ENCODE measurements around the gene OPCML. TPM values are rescaled to one million over a fixed set of nuclear protein-coding genes. Genes with fewer than 3 reads are reported as not detected.

The OPCML gene
- total and polyA plus RNA-seq, 2 of the 13 experiments (the other 11 are each of a cell fraction or from before 2014, with no cell fraction given), result not detected

DNA sequence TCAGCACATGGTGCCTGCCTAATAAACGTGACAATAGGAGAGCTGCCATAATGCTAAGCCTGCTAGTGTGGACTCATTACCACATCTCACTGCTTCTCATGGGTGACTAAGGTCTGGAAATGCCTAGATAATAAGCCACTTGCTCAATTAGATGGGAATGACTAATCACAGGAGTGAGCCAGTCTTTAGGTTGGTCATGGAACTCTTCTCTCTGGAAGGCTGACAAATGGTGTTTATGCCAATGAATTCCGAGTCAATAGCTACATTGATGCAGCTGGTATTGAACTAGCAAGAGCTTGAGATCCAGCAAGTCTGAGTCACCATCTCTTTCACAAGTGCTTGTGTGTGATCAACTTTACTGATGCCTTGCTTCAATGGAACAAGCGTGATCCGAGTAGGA lies 334.9 kb downstream of the OPCML start:
- no TSS peak for BruUV-seq (replicated peaks)
- Histone ChIP-seq H3K27me3 (ENCODE audit: control insufficient read depth in 1 of 2, insufficient read depth in 2 of 2, low read length in 2 of 2) (no peaks in the 10 kb centered on the region; a peak in 2 of 5 replicates), H3K4me1 (ENCODE audit: insufficient read depth, low read length) (no peaks in the 10 kb centered on the region), H2AFZ (ENCODE audit: low read length) (no peak overlapping the region), H3K9ac (ENCODE audit: insufficient read depth, low read depth, low read length) (no peak overlapping the region), H3K4me3 (replicated peaks in 1 of 3; ENCODE audit: insufficient read depth in 1 of 3, low read depth in 2 of 3, low read length in 3 of 3) (no peak overlapping the region), H3K27ac (ENCODE audit: extremely low read length, insufficient read depth, low read length) (no peak overlapping the region), H3K36me3 (replicated peaks in 1 of 2; ENCODE audit: control insufficient read depth in 1 of 2, insufficient read depth in 2 of 2, low read length in 2 of 2) (no peaks in the 10 kb centered on the region), H4K20me1 (ENCODE audit: insufficient read depth, low read length) (no peaks in the 10 kb centered on the region), H3K79me2 (ENCODE audit: insufficient read depth, low read length) (no peaks in the 10 kb centered on the region), H3K4me2 (ENCODE audit: low read depth, low read length) (no peak overlapping the region), H3K9me3 (ENCODE audit: low read length) (no peaks in the 10 kb centered on the region)
- no peak for TF ChIP-seq RFXANK (CRISPR knock-in tag; IDR thresholded peaks at IDR 0.05)
- TF ChIP-seq TEF (CRISPR knock-in tag; IDR thresholded peaks at IDR 0.05), result no peak
- WGBS (ENCODE audit: low lambda C conversion rate), result 6% methylated on average over 4 of the region's 4 CpGs
- in situ Hi-C loops (cut with HindIII; ENCODE audit: extremely low pct_ligation_motif_present, low pct_unique_long_range_greater_than_20kb), result no loop called here
- intact Hi-C loops (cut with micrococcal nuclease; ENCODE audit: unreplicated experiment), result no loop called here
- DNase-seq (ENCODE audit: low spot score) (no peak), ATAC-seq (no peak), FAIRE-seq (no peak)
- CTCF ChIA-PET (ENCODE audit: low intra/inter-chr PET ratio, low total read pairs), result no interaction called here
- POLR2A ChIA-PET, result no interaction called here

- CTCF ChIA-PET (ENCODE audit: low intra/inter-chr PET ratio, low total read pairs), result no interaction called here
- in situ Hi-C loops (cut with HindIII; ENCODE audit: extremely low pct_ligation_motif_present, low pct_unique_long_range_greater_than_20kb), result no loop called here
- no peak for ATAC-seq
- BruUV-seq (replicated peaks), result no TSS peak
- WGBS (ENCODE audit: low lambda C conversion rate), result 0% methylated on average over 1 of the region's 1 CpG
- no peaks in the 10 kb centered on the region for H3K4me1 ChIP-seq (ENCODE audit: insufficient read depth, low read length)
- H3K4me2 ChIP-seq (ENCODE audit: low read depth, low read length), result no peak overlapping the region
- no peak overlapping the region for H3K9ac ChIP-seq (ENCODE audit: insufficient read depth, low read depth, low read length)
- TF ChIP-seq PHF21A (CRISPR knock-in tag; IDR thresholded peaks at IDR 0.05) (no peak), SOX5 (CRISPR knock-in tag; IDR thresholded peaks at IDR 0.05; ENCODE audit: borderline replicate concordance) (no peak), CC2D1A (CRISPR knock-in tag; IDR thresholded peaks at IDR 0.05) (no peak), ZNF484 (CRISPR knock-in tag; IDR thresholded peaks at IDR 0.05; ENCODE audit: borderline replicate concordance, low read depth) (no peak), ZFY (CRISPR knock-in tag; IDR thresholded peaks at IDR 0.05) (no peak), SRSF1 (optimal IDR thresholded peaks at IDR 0.05; ENCODE audit: low read depth, low read length) (no peak), ZNF710 (CRISPR knock-in tag; IDR thresholded peaks at IDR 0.05; ENCODE audit: borderline replicate concordance) (no peak), HNF1B (CRISPR knock-in tag; IDR thresholded peaks at IDR 0.05) (no peak), ZBTB7A (CRISPR knock-in tag; IDR thresholded peaks at IDR 0.05) (no peak), RORA (CRISPR knock-in tag; IDR thresholded peaks at IDR 0.05) (no peak)
- TF ChIP-seq, protein P1, sequence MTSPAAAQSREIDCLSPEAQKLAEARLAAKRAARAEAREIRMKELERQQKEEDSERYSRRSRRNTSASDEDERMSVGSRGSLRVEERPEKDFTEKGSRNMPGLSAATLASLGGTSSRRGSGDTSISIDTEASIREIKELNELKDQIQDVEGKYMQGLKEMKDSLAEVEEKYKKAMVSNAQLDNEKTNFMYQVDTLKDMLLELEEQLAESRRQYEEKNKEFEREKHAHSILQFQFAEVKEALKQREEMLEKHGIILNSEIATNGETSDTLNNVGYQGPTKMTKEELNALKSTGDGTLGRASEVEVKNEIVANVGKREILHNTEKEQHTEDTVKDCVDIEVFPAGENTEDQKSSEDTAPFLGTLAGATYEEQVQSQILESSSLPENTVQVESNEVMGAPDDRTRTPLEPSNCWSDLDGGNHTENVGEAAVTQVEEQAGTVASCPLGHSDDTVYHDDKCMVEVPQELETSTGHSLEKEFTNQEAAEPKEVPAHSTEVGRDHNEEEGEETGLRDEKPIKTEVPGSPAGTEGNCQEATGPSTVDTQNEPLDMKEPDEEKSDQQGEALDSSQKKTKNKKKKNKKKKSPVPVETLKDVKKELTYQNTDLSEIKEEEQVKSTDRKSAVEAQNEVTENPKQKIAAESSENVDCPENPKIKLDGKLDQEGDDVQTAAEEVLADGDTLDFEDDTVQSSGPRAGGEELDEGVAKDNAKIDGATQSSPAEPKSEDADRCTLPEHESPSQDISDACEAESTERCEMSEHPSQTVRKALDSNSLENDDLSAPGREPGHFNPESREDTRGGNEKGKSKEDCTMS (CRISPR knock-in tag; conservative IDR thresholded peaks at IDR 0.05), result no peak
- intact Hi-C loops (cut with micrococcal nuclease; ENCODE audit: unreplicated experiment), result no loop called here
- no peaks in the 10 kb centered on the region for H4K20me1 ChIP-seq (ENCODE audit: insufficient read depth, low read length)
- no peak overlapping the region for H2AFZ ChIP-seq (ENCODE audit: low read length)
- no peak for FAIRE-seq
- H3K36me3 ChIP-seq (replicated peaks in 1 of 2; ENCODE audit: control insufficient read depth in 1 of 2, insufficient read depth in 2 of 2, low read length in 2 of 2), result no peaks in the 10 kb centered on the region
- no peaks in the 10 kb centered on the region for H3K79me2 ChIP-seq (ENCODE audit: insufficient read depth, low read length)
- H3K4me3 ChIP-seq (replicated peaks in 1 of 3; ENCODE audit: insufficient read depth in 1 of 3, low read depth in 2 of 3, low read length in 3 of 3), result no peak overlapping the region
- H3K27me3 ChIP-seq (ENCODE audit: control insufficient read depth in 1 of 2, insufficient read depth in 2 of 2, low read length in 2 of 2), result no peaks in the 10 kb centered on the region; a peak in 1 of 5 replicates
- no peak overlapping the region for H3K27ac ChIP-seq (ENCODE audit: extremely low read length, insufficient read depth, low read length)
- no peaks in the 10 kb centered on the region for H3K9me3 ChIP-seq (ENCODE audit: low read length)
- DNase-seq (ENCODE audit: low spot score), result no peak
- POLR2A ChIA-PET, result no interaction called here
These were observed 340.4 kb downstream of the OPCML start for GRCh38 chr11:133191931-133192330.

All from HepG2 (cell line).